Measurements from ENCODE around the gene ANKRD28. TPM values are rescaled to one million over a fixed set of nuclear protein-coding genes. Genes with fewer than 3 reads are reported as not detected.
"Not testable (repeated sequence)": the region's sequence is repeated elsewhere in the genome, so short reads cannot be mapped to it uniquely, and the experiment has no call there.

The ANKRD28 gene
- total RNA-seq, 1 donor from 2014 or later: 50.3 TPM

- ATAC-seq: no peak
- TF ChIP-seq, protein P1, sequence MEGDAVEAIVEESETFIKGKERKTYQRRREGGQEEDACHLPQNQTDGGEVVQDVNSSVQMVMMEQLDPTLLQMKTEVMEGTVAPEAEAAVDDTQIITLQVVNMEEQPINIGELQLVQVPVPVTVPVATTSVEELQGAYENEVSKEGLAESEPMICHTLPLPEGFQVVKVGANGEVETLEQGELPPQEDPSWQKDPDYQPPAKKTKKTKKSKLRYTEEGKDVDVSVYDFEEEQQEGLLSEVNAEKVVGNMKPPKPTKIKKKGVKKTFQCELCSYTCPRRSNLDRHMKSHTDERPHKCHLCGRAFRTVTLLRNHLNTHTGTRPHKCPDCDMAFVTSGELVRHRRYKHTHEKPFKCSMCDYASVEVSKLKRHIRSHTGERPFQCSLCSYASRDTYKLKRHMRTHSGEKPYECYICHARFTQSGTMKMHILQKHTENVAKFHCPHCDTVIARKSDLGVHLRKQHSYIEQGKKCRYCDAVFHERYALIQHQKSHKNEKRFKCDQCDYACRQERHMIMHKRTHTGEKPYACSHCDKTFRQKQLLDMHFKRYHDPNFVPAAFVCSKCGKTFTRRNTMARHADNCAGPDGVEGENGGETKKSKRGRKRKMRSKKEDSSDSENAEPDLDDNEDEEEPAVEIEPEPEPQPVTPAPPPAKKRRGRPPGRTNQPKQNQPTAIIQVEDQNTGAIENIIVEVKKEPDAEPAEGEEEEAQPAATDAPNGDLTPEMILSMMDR (IDR thresholded peaks at IDR 0.05): no peak
- Histone ChIP-seq H3K36me3 (no peaks in the 10 kb centered on the region), H3K27me3 (no peaks in the 10 kb centered on the region), H3K4me1 (no peaks in the 10 kb centered on the region), H3K27ac (no peak overlapping the region), H3K4me3 (no peak overlapping the region), H3K9me3 (peaks cover 2% of the 10 kb centered on the region)
- intact Hi-C loops (cut with DNase I): no loop called here
- DNase-seq: no peak
Observed at GRCh38 chr3:15744176-15744575, 53.6 kb downstream of the ANKRD28 start.

DNA sequence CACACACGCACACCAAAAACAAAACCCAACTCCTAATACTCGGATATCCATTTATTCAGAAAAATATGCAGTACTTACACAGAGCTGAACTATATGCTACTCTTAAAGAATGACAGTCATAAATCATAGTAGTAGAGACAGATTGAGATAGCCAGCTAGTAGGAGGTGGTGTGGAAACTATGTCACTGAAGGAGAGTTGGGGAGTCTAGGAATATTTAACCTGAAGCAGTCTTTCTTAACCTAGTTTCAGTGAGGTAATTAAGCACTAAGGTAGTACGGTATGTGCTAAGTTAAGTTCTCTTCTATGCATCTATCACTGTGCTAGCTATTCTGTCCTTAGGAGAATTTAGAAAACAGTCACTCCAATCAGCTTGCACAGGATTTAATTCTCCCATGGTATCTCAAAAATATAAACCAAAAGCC lies 54.2 kb downstream of the ANKRD28 start:
- DNase-seq (no peak), ATAC-seq (peak; percentile 62)
- TF ChIP-seq, protein P1 (IDR thresholded peaks at IDR 0.05): no peak
- intact Hi-C loops (cut with DNase I): no loop called here
- Histone ChIP-seq H3K4me3 (no peak overlapping the region), H3K9me3 (peaks cover 7% of the 10 kb centered on the region), H3K36me3 (no peaks in the 10 kb centered on the region), H3K27me3 (no peaks in the 10 kb centered on the region), H3K27ac (no peak overlapping the region), H3K4me1 (no peaks in the 10 kb centered on the region)

- H3K9me3 ChIP-seq; H3K27ac ChIP-seq; H3K36me3 ChIP-seq; intact Hi-C loops (cut with DNase I); H3K27me3 ChIP-seq; H3K4me1 ChIP-seq; DNase-seq; H3K4me3 ChIP-seq; ATAC-seq: not testable (repeated sequence)
Observed at GRCh38 chr3:15742236-15742635, 55.5 kb downstream of the ANKRD28 start.

DNA sequence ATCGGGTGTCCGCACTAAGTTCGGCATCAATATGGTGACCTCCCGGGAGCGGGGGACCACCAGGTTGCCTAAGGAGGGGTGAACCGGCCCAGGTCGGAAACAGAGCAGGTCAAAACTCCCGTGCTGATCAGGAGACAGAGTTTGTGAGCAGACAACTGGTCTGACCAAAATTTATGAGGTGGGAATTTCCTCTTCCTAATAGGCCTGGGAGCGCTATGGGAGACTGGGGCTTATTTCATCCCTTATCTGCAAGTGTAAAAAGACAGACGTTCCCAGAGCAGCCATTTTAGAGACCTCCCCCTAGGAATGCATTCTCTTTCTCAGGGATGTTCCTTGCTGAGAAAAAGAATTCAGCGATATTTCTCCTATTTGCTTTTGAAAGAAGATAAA lies 59.2 kb downstream of the ANKRD28 start:
- H3K9me3 ChIP-seq; H3K27ac ChIP-seq; H3K4me3 ChIP-seq; DNase-seq; H3K4me1 ChIP-seq; intact Hi-C loops (cut with DNase I); ATAC-seq; H3K27me3 ChIP-seq: not testable (repeated sequence)
- H3K36me3 ChIP-seq: peaks cover 15% of the 10 kb centered on the region

GRCh38 chr3:15731024-15731423 lies 66.8 kb downstream of the ANKRD28 start:
- TF ChIP-seq, protein P1 (IDR thresholded peaks at IDR 0.05): no peak
- H3K9me3 ChIP-seq: no peaks in the 10 kb centered on the region
- no peak for ATAC-seq
- no peak for DNase-seq
- H3K36me3 ChIP-seq: peaks cover 27% of the 10 kb centered on the region
- no peaks in the 10 kb centered on the region for H3K4me1 ChIP-seq
- H3K4me3 ChIP-seq: no peak overlapping the region
- no peak overlapping the region for H3K27ac ChIP-seq
- no peaks in the 10 kb centered on the region for H3K27me3 ChIP-seq
- intact Hi-C loops (cut with DNase I): no loop called here

DNA sequence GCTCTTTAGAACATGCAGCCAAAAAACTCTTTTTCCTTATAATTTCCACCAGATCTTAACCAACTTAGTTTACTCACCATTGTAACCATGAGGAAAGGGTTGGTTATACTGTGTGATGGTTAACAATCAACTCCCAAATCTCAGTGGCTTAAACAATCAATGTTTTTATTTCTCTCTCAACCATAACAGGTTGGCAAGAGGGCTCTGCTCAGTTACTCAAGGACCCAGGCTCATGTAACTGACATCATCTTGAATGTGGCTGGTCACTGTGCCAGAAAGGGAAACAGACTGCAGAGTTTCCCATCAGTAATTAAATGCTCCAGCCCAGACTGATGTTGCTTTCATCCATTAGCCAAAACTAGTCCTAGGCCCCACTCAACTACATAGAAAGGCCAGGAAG lies 69.0 kb downstream of the ANKRD28 start:
- H3K4me1 ChIP-seq: no peaks in the 10 kb centered on the region
- H3K9me3 ChIP-seq: no peaks in the 10 kb centered on the region
- DNase-seq: no peak
- H3K4me3 ChIP-seq: no peak overlapping the region
- H3K27me3 ChIP-seq: no peaks in the 10 kb centered on the region
- peaks cover 22% of the 10 kb centered on the region for H3K36me3 ChIP-seq
- TF ChIP-seq, protein P1 (IDR thresholded peaks at IDR 0.05): no peak
- no peak overlapping the region for H3K27ac ChIP-seq
- ATAC-seq: no peak
- intact Hi-C loops (cut with DNase I): no loop called here

- no peaks in the 10 kb centered on the region for H3K4me1 ChIP-seq
- ATAC-seq (no peak), DNase-seq (no peak)
- H3K9me3 ChIP-seq: no peaks in the 10 kb centered on the region
- H3K36me3 ChIP-seq: peaks cover 26% of the 10 kb centered on the region
- no peak overlapping the region for H3K4me3 ChIP-seq
- TF ChIP-seq, protein P1 (IDR thresholded peaks at IDR 0.05): no peak
- no peaks in the 10 kb centered on the region for H3K27me3 ChIP-seq
- intact Hi-C loops (cut with DNase I): no loop called here
- no peak overlapping the region for H3K27ac ChIP-seq
Observed at GRCh38 chr3:15726881-15727280, 70.9 kb downstream of the ANKRD28 start.
